ENCODE results near the gene BDKRB2.

Gene BDKRB2

DNA sequence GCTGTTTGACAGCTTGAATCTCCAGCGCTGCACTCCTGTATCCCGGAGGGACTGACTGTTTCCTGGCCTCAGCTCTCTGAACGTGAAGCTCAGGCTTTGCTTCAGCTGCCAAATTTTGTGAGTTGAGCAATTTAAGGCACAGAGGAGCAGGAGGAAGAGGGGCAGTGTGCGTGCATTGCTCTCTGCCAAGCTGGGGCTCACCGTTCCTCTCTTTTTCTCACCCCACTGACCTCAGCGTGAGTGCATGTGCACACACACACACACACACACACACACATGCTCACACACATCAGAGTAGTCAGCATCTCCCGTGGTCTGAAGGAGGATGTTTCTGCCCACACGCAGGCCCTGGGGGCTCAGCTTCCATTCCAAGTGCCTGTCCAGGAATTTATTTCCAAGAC, 27.8 kb upstream of the BDKRB2 start:
- no peak for DNase-seq (ENCODE audit: low spot score)

DNA sequence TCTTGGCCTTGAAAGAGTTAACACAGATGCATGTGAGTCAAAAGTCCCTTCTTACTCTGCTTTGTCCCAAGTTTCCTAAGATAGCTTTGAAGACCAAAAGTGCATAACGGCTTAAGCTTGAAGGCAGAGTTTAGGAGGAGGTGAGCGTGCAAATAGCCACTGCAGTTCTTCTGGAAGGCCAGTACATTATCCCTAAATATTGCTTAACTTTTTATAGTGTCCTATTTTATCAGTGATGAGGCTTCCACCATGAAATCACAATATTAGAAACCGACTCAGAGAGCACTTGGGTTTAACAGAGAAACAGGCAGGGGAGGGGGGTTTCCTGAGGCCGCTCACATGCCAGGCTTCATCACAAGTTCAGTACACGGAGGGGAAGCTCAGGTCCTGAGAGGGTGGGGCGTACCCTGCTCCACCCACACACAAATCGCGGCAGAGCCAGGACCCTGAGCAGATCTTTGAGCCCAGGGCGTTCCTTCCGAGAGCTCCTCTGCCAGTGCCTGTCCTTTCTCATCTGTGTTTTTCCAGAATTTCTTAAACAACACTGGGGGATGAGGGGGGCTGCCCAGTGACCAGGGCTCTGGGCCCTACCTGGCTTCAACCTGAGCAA, 26.8 kb upstream of the BDKRB2 start:
- no peak for DNase-seq (ENCODE audit: low spot score)

DNA sequence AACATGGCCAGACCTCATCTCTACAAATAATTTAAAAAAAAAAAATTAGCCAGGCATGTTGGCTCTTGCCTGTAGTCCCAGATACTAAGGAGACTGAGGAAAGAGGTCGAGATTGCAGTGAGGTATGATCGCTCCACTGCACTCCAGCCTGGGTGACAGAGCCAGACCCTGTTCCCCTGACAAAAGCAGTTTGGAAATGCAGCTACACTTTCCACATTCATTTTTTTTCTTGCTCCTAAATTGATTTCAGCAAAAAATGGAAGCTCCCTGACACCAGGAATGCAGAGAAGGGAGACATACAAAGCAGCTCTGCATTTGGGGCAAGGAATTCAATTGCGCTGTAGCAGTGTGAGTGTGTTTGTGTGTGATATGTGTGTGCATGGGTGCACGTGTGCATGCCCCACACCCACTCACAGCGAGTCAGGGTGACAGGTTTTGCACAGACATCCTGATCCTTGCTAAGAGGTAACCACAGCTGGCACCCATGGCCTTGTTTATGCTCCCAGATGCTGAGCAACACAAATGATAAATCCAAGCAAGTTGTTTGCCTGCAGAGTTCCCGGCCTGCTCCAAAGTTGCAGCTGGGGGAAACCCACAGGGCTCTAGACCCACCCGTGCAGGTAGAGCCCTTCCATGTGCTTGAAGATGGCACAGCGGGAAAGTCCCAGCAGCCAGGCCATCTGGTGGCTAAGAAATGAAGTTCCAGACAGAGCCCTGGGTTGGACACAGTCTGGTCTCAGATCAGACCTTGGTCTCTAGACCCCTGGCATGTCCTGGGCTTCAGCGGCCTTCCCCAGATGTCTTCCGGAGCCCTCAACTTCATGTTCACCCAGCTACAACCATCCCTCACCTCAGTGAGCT, 25.9 kb upstream of the BDKRB2 start:
- no peak for DNase-seq (ENCODE audit: low spot score)

DNA sequence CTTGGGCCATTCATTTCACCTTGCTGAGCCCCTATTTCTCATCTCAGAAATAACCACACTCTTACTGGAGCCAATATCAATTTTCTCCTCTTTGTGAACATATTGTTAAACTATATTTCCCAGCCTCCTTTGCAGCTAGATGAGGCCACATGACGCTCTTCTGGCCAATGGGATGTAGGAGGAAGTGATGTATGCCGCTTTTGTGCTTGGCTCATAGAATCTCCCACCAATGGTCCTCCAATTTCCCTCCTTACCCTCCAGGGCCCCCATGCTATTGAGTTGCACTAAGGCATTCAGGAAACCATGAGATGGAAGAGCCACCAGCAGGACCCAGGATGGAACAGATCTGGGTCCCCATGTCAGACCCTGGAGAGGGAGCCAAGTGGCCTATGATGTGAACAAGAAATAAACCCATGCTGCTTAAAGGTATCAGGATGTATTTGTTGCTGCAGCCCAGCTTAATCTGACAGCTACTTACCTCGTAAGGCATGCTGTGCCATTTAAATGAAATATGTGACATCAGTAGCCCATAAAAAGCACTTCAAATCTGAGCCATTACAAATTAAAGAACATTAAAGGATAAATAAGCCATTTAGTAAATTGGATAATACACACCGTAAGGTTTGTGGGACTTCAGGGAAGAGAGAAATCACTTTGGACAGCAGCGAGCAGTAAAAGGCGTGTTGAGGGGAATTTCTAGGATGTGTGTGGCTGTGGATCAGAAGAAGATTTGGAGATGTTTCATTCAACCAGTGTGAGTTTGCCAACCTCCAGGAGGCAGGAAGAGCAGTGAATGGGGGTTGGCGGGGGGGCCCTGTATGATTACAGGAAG, 24.4 kb upstream of the BDKRB2 start:
- no peak for DNase-seq (ENCODE audit: low spot score)

DNA sequence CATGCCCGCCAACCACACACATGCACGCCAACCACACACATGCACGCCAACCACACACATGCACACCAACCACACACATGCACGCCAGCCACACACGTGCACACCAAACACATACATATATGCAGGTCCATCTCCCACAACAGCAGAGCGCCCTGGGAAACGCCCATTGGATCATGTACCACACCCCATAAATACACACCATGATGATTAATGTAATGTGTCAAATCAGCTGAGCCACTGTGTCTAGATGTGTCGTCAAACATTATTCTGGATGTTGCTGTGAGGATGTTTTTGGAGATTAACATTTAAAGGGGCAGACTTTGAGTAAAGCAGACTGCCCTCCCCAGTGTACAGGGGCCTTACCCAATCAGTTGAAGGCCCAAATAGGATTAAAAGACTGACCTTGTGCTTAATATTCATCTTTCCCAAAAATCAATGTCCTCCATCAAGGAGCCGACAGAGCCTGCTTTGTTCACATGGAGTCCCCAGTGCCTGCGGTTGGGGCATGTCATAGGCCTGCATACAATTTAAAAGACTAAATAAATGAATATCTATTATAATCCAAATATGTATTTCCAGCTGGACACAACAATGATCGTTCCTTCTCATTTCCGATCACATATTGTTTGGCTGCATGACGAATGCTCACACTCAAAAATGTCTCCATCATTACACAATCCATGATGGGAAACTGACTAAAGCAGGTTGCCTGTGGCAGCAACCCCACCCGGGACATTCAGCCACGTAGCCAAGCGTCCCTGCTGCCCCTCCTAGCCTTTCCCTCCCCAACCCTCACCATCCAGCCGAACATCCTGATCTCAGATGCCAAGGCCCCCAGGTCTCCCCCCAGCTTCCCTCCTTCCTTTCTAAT, 23.2 kb upstream of the BDKRB2 start:
- no peak for DNase-seq (ENCODE audit: low spot score)

DNA sequence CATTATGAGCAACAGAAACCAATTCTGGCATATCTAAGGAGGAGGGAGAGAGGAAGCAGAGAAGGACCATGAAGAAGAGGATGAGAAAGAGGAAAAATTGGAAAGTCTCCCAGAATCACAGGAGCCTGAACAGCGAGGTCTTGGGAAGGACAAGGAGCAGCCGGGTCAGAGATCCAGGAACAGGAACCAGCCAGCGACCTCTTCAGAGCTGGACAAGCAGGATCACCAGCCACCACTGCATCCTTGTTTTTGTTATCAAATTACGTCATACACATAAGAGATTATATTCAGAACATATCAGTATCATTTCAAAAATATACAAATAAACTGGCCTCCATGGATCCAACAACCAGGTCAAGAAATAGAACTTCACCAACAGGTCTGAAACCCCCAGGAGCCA, 22.1 kb upstream of the BDKRB2 start:
- DNase-seq (ENCODE audit: low spot score): no peak

DNA sequence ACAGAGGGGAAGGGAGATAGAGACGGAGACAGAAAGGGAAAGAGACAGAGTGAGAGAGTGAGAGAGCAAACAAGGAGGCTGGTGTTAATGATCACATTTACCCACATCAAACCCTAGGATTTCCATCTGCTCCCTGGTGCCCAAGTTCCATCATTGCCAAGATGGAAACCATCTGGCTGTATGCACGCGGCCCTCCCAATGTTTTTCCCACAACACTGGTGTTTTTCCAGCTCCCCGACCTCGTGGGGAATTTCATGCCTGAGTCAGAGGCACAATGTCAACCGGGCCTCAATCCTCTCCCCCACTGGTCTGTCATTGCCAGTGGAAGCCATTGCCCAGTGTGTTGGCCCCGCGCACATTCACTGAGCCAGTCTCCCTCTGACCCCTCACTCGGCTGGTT, 19.9 kb upstream of the BDKRB2 start:
- DNase-seq (ENCODE audit: low spot score): no peak

DNA sequence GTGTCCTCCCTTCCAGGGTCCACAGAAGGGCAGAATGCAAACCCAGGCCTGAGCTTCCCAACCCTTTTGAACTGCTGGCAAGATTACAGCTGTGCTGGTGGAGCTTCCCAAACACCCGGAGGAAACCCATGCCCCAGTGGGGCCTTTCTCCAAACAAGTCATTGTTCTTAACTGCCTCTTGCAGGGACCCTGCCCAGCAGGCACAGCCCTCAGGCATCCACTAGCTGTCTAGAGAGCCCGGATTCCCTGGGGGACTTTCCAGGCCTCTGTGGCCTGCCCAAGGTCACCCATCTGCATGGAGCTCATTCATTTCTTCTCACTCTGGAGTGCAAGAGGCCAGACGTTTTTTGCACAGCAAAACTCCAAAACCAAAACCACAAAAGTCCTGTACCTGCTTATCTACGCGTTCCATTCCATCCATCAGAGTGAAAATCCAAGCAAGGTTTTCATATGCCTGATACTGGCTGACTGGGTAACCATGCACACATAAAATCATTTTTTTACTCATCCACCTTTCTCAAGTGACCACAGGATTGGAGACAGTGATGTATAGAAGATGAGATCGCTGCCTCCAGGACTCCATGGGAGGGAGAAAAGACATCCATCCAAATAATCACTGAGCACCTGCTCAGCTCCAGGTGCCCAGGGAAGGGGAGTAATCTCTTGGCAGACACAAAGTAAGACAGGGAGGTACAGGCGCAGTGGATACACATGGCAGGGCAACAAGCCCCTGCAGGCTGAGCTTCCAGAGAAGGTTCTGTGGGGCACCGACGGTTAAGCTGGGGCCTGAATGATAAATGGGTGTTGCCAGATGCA, 17.2 kb upstream of the BDKRB2 start:
- no peak for DNase-seq (ENCODE audit: low spot score)

DNA sequence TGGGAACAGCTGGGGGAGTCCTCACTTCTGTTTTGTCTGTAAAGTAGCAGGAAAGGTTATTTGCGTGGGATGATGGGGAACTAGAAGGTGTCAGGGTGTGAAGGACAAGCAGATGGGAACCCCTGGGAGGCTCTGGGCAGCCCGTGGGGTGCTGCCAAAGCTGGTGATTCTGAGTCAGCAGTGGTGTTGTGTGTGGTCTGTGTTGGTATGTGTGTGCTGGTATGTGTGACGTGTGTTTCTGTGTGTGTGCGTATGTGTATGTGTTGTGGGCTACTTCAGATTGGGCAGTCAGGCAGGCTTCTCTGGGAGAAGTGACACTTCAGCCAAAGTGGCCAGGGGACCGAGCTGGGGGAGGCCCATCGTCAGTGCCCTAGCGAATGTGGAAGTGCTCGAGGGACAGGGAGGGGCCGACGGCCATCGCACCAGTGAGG, 15.3 kb upstream of the BDKRB2 start:
- DNase-seq (ENCODE audit: low spot score): no peak

DNA sequence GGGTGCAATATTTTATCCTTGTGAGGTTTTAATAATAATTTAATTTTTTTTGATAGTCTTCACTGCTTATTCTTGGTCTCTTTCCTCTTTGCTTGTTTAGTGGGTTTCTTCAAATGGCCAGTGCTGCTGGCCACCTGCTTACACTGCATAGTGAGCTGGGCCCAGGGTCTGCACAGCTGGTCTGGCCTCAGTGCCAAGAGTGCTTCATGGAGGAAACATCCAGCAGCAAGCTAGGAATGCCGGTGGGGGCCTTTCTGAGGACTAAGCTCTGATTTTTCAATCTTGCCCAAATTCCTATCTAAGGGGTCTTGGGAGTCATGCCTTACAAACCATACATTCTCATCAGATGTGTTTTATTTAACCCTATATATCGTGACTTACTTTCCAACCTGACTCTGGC, 13.3 kb upstream of the BDKRB2 start:
- no peak for DNase-seq (ENCODE audit: low spot score)

DNA sequence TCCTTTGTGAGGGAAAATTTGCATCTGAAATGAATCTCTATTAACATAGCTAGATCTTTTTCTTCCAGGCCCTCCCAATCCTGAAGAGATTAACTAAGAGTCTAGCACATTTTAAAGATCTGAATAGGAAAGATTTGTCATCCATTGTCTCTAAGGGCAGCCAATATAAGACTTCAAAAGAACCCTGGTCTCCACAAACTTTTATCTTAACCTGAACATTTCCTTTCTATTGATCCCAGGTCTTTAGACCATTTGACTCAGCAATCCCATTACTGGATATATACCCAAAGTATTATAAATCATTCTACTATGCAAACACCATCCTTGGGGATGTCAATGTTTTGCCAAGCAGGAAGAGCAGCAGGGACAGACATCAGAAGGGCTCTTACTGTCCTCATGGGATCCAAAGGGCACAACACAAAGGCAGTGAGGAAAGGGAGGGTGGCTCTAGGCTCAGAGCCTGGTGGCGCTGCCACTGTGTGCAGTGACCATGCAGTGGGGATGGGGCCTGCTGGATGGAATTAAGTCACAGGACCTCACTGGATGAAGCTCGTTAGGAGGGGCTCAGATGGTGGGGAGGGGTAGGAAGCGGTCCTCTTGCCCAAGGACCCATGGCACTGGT, 12.7 kb upstream of the BDKRB2 start:
- DNase-seq (ENCODE audit: low spot score): no peak

DNA sequence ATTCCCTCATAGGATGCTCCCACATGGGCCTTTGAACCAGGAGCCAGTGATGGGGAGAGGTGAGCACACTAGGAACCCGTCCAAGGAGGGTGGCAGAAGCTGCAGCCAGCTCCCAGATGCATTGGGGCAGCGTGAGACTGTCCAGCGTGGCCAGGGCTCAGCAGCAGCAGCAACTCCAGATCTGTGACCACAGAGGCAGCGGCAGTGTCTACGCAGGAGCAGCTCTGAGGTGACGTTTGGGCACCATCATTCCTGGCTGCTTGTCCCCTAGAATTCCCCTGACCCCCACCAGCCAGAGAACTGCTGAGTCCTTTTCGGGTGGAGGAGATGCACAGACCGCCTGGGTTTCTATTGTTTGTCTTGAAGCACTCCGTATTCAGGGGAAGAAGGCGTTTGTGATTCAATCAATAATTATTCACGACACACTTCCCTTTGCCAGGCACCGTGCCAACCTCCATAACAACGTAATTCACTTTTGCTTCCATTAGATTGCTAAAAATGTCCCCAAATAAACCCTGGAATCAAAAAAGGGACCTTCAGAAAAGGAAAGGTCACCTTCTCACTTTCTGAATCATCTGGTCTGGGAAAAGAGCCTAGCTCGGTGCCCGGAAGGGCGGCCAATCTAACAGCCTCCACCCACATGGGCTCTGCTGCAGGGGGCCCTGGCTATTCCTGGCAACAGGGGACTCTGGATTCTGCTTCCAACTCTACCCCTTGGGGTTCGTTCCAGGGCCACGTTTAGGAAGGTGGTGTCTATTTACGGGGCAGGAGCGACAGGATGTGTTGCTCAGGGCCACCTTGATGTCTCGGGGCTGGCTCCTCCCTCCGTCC, 11.4 kb upstream of the BDKRB2 start:
- no peak for DNase-seq (ENCODE audit: low spot score)

DNA sequence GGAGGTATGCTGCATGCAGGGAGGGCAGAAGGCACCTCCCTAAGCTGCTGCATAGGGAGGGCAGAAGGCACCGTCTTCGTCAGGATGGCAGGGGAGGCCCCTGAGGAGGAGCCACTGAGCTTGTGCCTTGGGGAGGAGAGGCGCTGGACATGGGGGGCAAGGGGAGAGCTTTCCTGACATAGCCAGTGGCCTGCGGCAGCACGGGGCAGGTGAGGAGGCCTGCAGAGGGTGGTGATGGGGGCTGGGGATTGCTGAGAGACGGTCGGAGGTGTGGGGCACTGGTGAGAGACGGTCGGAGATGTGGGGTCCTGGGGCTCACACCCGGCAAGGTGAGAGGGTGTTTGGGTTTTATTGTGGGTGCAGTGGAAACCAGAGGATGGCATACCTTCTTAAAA, 10.4 kb upstream of the BDKRB2 start:
- no peak for DNase-seq (ENCODE audit: low spot score)

DNA sequence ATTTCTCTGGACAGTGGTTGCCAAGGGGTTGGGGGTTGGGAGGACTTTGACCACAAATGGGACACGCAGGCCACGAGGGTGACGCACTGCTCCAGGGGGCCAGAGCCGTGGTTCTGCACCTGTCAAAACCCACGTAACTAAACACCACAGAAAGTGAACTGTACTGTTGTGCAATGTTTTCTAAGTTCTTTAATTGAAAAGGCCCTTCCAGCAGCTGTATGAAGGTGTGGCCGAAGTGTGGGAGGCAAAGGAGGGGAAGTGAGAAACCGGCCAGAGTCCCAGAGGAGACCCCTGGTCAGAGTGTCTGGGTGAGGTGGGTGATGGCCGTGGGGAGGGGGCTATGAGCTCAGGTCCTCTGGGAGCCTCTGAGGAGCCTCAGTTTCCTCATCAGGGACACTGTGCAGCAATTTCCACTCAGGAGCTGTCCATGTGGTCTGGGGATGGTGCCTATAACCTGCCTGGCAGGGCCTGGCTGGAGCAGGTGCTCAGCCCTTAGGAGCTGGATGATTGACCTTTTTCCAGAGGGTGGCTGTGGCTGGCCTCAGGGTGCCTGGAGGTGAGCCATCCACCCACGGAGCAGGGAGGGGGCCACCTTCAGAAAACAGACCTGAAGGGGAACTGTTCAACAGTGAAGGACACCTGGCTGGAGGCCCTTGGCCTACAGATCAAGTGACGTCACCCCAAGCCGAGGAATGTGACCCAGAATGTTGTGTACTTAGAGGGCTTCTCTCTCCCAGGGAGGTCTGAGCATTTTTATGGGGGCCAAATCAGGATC, 9.8 kb upstream of the BDKRB2 start:
- DNase-seq (ENCODE audit: low spot score): no peak

DNA sequence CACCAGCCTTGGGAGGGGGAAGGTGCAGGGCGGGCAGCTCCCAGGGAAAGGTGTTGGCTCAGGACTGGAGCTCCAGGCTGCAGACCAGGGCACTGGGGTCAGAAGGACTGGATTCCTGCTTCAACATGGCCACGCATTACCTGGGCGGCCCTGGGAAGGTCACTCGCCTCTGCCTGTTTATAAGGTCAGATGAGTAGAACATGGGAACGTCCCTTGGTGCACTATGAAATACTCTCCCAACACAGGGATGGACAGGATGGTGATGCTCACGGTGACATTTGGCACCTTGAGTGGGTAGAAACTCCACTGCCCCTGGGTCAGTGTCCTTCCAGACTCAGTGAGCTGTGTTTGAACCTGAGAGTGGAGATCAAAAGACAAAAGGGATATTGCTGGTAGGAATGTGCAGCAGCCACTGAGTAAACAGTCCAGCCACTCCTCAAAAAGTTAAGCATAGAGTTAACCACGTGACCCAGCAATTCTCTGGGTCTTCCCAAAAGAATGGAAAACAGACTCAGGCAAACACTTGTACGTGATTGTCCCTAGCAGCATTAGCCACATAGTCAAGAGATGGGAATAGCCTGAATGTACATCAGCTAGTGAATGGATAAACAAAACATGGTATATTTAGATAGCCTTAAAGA, 9.1 kb upstream of the BDKRB2 start:
- no peak for DNase-seq (ENCODE audit: low spot score)

DNA sequence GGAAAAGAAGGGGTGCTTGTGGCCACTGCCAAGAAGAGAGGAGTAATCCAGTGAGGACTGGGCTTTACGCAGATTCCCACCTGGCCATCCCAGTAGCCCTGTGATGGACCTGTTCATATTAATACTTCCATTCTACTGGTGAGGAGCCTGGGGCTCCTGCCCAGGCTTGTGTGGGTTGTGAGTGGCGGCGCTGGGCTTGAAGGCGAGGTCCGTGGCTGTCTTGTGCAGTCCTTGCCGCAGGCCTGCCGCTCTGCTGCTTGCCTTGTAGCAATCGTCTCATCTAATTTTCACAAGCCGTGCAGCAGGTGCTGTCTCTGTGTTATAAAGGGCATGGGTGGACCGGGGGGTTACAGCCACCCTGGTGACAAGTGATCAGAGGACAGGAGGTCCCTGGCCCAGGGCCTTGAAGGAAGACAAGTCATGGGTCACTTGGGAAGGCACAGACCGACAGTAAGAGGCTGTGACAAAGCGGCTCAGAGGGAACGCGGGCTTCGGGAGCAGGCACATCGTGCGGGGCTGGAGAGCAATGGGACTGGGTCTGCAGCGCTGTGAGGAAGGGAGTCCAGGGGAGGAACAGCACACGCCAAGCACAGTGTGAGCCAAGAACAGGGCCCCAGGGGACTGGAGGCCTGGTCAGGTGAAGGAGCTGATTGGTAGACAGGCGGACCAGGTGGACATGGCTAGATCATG, 7.3 kb upstream of the BDKRB2 start:
- DNase-seq (ENCODE audit: low spot score): no peak

DNA sequence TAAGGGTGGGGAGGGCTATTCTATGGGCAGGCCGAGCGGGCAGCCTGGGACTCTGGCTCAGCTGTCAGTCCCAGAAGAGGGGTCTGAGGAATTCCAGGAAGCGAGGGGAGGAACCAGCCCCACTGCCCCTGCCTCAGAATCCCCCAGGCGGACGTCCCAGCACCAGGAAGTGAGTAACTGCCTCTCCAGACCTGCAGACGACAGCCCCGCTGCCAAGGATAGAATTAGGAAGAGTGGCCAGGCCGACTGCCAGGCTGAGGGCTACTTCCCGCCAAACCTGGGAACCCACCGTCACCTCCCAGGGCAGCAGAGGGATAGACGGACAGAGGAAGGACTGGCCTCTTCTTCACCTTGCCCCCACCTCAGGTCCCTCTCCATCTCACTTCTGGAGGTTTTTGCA, 6.7 kb upstream of the BDKRB2 start:
- DNase-seq (ENCODE audit: low spot score): no peak

All from germinal center (tissue), 1 donor.